HCT116 (cell line): ENCODE measurements around the gene PDK2. TPM values are rescaled to one million over a fixed set of nuclear protein-coding genes. Genes with fewer than 3 reads are reported as not detected.

Source experiments
- ATAC-seq: fragments of 200-7000 bp; cut with Tn5 transposase; 2 replicates; pipeline ENCODE4 v1.9.1; 2020; ENCODE audit warnings: mild to moderate bottlenecking, moderate library complexity
- BruUV-seq: library from RNA; stranded (reverse); fragments of 400-500 nt; replicated peaks from 2 replicates; lab custom pipeline; 2021; lab: Mats Ljungman, UMichigan
- CTCF ChIA-PET: fragments of 300-600 bp; sonication (Branson Sonifier 250); formaldehyde crosslinking; loops from one replicate; lab custom pipeline; 2021; ENCODE audit warnings: antibody characterized with exemption; lab: Charles Lee
- POLR2A ChIA-PET: fragments of 300-600, 350-600 bp; sonication (Branson Sonifier 250); formaldehyde crosslinking; loops from one replicate; lab custom pipeline; 2021; ENCODE audit warnings: antibody characterized with exemption; lab: Charles Lee
- RAD21 ChIA-PET, 2 experiments: fragments of 300-600 bp; sonication (Branson Sonifier 250); formaldehyde crosslinking; loops; one replicate each; lab custom pipeline; 2023; ENCODE audit warnings: low total read pairs in 2 of 2; ENCODE audit not compliant: uncharacterized antibody in 2 of 2, unreplicated experiment in 2 of 2, low non-redundant PET in 1 of 2; lab: Charles Lee
- DNase-seq: peaks from one replicate; pipeline ENCODE4 v3.0.0-alpha.2; 2010; ENCODE audit warnings: low read depth, low spot score
- H2AFZ ChIP-seq: fragments of 200-600 bp; shearing (Covaris generic), sonication (generic); 2 replicates; pipeline ENCODE4 v1.6.1; 2017; ENCODE audit warnings: low read depth, mixed run types, mixed read lengths, antibody characterized with exemption, low read length; ENCODE audit not compliant: poor library complexity, severe bottlenecking
- H3K27ac ChIP-seq: 2 replicates; pipeline ENCODE4 v1.5.1; 2012; ENCODE audit warnings: low read depth, low read length
- H3K27me3 ChIP-seq: fragments of 200-600 bp; sonication (generic); 2 replicates; pipeline ENCODE4 v1.6.1; 2016; ENCODE audit warnings: mixed run types, low read length, mixed read lengths; ENCODE audit not compliant: insufficient read depth
- H3K36me3 ChIP-seq, 2 experiments: fragments of 200-500 bp in 1 of 2; fragments of 200-600 bp in 1 of 2; sonication (Bioruptor generic) in 1 of 2; sonication (generic) in 1 of 2; 2 replicates each; pipeline versions ENCODE4 v1.5.1 to v1.6.1; 2014 to 2016; ENCODE audit warnings: low read length in 2 of 2, inconsistent platforms in 1 of 2, mixed read lengths in 1 of 2, mixed run types in 1 of 2; ENCODE audit not compliant: insufficient read depth in 2 of 2, control insufficient read depth in 1 of 2
- H3K4me1 ChIP-seq, 2 experiments: fragments of 200-600 bp in 1 of 2; sonication (generic) in 1 of 2; 2 replicates each; pipeline versions ENCODE4 v1.5.1 to v1.6.1; 2012 to 2017; ENCODE audit warnings: low read length in 2 of 2, inconsistent platforms in 1 of 2, mild to moderate bottlenecking in 1 of 2, mixed read lengths in 1 of 2, mixed run types in 1 of 2, moderate library complexity in 1 of 2; ENCODE audit not compliant: insufficient read depth in 2 of 2, control insufficient read depth in 1 of 2
- H3K4me2 ChIP-seq: fragments of 200-600 bp; sonication (generic); 2 replicates; pipeline ENCODE4 v1.6.1; 2017; ENCODE audit warnings: mixed run types, low read length, mixed read lengths
- H3K4me3 ChIP-seq, 2 experiments: fragments of 200-600 bp in 1 of 2; sonication (generic) in 1 of 2; replicated peaks in 1 of 2; 2 replicates each; pipeline ENCODE4 v1.5.1; 2011 to 2016; ENCODE audit warnings: low read length in 2 of 2, control low read depth in 1 of 2, low read depth in 1 of 2, mild to moderate bottlenecking in 1 of 2, mixed read lengths in 1 of 2, mixed run types in 1 of 2
- H3K79me2 ChIP-seq: fragments of 200-600 bp; sonication (generic); 2 replicates; pipeline ENCODE4 v1.6.1; 2017; ENCODE audit warnings: mild to moderate bottlenecking, mixed run types, low read length, moderate library complexity, mixed read lengths; ENCODE audit not compliant: insufficient read depth
- H3K9ac ChIP-seq: fragments of 200-600 bp; sonication (generic); 2 replicates; pipeline ENCODE4 v1.6.1; 2016; ENCODE audit warnings: low read length, mixed read lengths
- H3K9me2 ChIP-seq: fragments of 200-600 bp; sonication (generic), shearing (Covaris generic); 2 replicates; pipeline ENCODE4 v1.6.1; 2017; ENCODE audit warnings: mixed run types, mild to moderate bottlenecking, moderate library complexity; ENCODE audit not compliant: insufficient read depth
- H3K9me3 ChIP-seq, 2 experiments: fragments of 200-500 bp in 1 of 2; fragments of 200-600 bp in 1 of 2; sonication (Bioruptor generic) in 1 of 2; sonication (generic) in 1 of 2; 2 replicates each; pipeline ENCODE4 v1.6.1; 2014 to 2017; ENCODE audit warnings: low read length in 2 of 2, mixed read lengths in 2 of 2, inconsistent platforms in 1 of 2, low read depth in 1 of 2, mild to moderate bottlenecking in 1 of 2, mixed run types in 1 of 2, moderate library complexity in 1 of 2; ENCODE audit not compliant: control insufficient read depth in 1 of 2, insufficient read depth in 1 of 2
- H4K20me1 ChIP-seq: fragments of 200-600 bp; sonication (generic), shearing (Covaris generic); 2 replicates; pipeline ENCODE4 v1.6.1; 2017; ENCODE audit warnings: mixed run types, mild to moderate bottlenecking, moderate library complexity; ENCODE audit not compliant: insufficient read depth
- CEBPB ChIP-seq: IDR thresholded peaks from 2 replicates; pipeline ENCODE4 v1.6.1; 2012; ENCODE audit warnings: low read depth
- CTCF ChIP-seq, 3 experiments: fragments of 200-600 bp in 1 of 3; sonication (generic) in 1 of 3; IDR thresholded peaks in 2 of 3; conservative IDR thresholded peaks in 1 of 3; 2 replicates each; pipeline ENCODE4 v1.5.1; 2012 to 2017; ENCODE audit warnings: low read depth in 2 of 3, low read length in 2 of 3, antibody characterized with exemption in 1 of 3, borderline replicate concordance in 1 of 3, control low read depth in 1 of 3, mild to moderate bottlenecking in 1 of 3, mixed read lengths in 1 of 3, mixed run types in 1 of 3, moderate library complexity in 1 of 3; ENCODE audit not compliant: insufficient read depth in 1 of 3
- ELF1 ChIP-seq: IDR thresholded peaks from 2 replicates; pipeline ENCODE4 v1.6.1; 2012; ENCODE audit warnings: low read depth, borderline replicate concordance
- EZH2phosphoT487 ChIP-seq: fragments of 200-600 bp; IDR thresholded peaks from 2 replicates; pipeline ENCODE4 v1.6.1; 2018; ENCODE audit warnings: antibody characterized with exemption, borderline replicate concordance
- FOSL1 ChIP-seq: IDR thresholded peaks from 2 replicates; pipeline ENCODE4 v1.6.1; 2012; ENCODE audit warnings: low read depth
- JUND ChIP-seq: IDR thresholded peaks from 2 replicates; pipeline ENCODE4 v1.6.1; 2012
- MAX ChIP-seq: IDR thresholded peaks from 2 replicates; pipeline ENCODE4 v1.6.1; 2012
- RAD21 ChIP-seq: IDR thresholded peaks from 2 replicates; pipeline ENCODE4 v1.6.1; 2012; ENCODE audit warnings: low read depth, mild to moderate bottlenecking
- SP1 ChIP-seq: IDR thresholded peaks from 2 replicates; pipeline ENCODE4 v1.6.1; 2012; ENCODE audit warnings: low read depth
- YY1 ChIP-seq: IDR thresholded peaks from 2 replicates; pipeline ENCODE4 v1.6.1; 2011; ENCODE audit warnings: low read length, low read depth, moderate library complexity, mild to moderate bottlenecking; ENCODE audit not compliant: insufficient replicate concordance; ENCODE audit errors: extremely low read depth
- intact Hi-C: fragments of 100-400 bp; cut with micrococcal nuclease; formaldehyde crosslinking; loops from 2 replicates; pipeline ENCODE4 v1.10.0; 2022
- total RNA-seq: library from RNA; stranded (reverse); gene quantifications from one replicate; pipeline ENCODE4 v1.2.1, GENCODE V29; 2021; ENCODE audit not compliant: unreplicated experiment
- TF ChIP-seq, protein P1 (sequence below): IDR thresholded peaks from 2 replicates; pipeline ENCODE4 v1.6.1; 2012
- TF ChIP-seq, protein P2 (sequence below): IDR thresholded peaks from 2 replicates; pipeline ENCODE4 v1.6.1; 2012; ENCODE audit warnings: low read depth

Gene PDK2
- total RNA-seq, 1 experiment from 2014 or later = 39.1 TPM

DNA sequence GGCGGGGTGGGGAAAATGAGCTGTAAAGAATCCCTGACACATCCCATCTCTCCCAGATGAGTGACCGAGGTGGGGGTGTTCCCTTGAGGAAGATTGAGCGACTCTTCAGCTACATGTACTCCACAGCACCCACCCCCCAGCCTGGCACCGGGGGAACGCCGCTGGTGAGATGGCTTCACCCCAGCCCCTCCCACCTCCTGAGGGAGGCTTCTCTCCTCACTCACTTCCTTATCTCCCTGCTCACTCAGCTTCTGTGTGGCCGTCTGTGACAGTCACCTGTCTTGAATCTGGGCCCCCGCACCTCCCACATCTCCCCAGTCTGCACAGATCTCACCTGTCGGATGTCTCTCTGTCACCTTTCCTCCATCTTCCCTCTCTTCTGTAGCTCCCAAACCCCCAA lies 13.4 kb downstream of the PDK2 start:
- no peaks in the 10 kb centered on the region for H3K9me2 ChIP-seq
- H3K9ac ChIP-seq = no peak overlapping the region
- ATAC-seq (no peak), DNase-seq (no peak)
- no peaks in the 10 kb centered on the region for H3K9me3 ChIP-seq
- H3K4me2 ChIP-seq = no peak overlapping the region
- no peaks in the 10 kb centered on the region for H4K20me1 ChIP-seq
- no peaks in the 10 kb centered on the region for H3K79me2 ChIP-seq
- no peak for TF ChIP-seq CEBPB
- no peak for TF ChIP-seq FOSL1
- TF ChIP-seq ELF1 = no peak
- TF ChIP-seq, protein P1, sequence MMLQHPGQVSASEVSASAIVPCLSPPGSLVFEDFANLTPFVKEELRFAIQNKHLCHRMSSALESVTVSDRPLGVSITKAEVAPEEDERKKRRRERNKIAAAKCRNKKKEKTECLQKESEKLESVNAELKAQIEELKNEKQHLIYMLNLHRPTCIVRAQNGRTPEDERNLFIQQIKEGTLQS = no peak
- no peak for TF ChIP-seq CTCF (IDR thresholded peaks at IDR 0.05 in 2 of 3, conservative IDR thresholded peaks at IDR 0.05 in 1 of 3; ENCODE audit: borderline replicate concordance in 1 of 3, insufficient read depth in 1 of 3, low read depth in 2 of 3, low read length in 2 of 3)
- TF ChIP-seq RAD21 = no peak
- TF ChIP-seq SP1 = no peak
- TF ChIP-seq, protein P2, sequence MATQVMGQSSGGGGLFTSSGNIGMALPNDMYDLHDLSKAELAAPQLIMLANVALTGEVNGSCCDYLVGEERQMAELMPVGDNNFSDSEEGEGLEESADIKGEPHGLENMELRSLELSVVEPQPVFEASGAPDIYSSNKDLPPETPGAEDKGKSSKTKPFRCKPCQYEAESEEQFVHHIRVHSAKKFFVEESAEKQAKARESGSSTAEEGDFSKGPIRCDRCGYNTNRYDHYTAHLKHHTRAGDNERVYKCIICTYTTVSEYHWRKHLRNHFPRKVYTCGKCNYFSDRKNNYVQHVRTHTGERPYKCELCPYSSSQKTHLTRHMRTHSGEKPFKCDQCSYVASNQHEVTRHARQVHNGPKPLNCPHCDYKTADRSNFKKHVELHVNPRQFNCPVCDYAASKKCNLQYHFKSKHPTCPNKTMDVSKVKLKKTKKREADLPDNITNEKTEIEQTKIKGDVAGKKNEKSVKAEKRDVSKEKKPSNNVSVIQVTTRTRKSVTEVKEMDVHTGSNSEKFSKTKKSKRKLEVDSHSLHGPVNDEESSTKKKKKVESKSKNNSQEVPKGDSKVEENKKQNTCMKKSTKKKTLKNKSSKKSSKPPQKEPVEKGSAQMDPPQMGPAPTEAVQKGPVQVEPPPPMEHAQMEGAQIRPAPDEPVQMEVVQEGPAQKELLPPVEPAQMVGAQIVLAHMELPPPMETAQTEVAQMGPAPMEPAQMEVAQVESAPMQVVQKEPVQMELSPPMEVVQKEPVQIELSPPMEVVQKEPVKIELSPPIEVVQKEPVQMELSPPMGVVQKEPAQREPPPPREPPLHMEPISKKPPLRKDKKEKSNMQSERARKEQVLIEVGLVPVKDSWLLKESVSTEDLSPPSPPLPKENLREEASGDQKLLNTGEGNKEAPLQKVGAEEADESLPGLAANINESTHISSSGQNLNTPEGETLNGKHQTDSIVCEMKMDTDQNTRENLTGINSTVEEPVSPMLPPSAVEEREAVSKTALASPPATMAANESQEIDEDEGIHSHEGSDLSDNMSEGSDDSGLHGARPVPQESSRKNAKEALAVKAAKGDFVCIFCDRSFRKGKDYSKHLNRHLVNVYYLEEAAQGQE = no peak
- TF ChIP-seq MAX = no peak
- no peak for TF ChIP-seq YY1
- TF ChIP-seq EZH2phosphoT487 = no peak
- TF ChIP-seq JUND = no peak
- peaks cover 0 to 5% of the 10 kb centered on the region in 2 experiments; a peak in 1 of 4 replicates for H3K36me3 ChIP-seq
- no TSS peak for BruUV-seq
- intact Hi-C loops = no loop called here
- ChIA-PET RAD21 (no interaction called here), CTCF (interaction anchor here (1.9 to 3.2 kb wide), 3 partner anchors 8 to 14 kb away, joined by 7 to 15 read pairs (median 8); no protein-coding TSS in a partner anchor), POLR2A (no interaction called here)
- no peaks in the 10 kb centered on the region for H3K27me3 ChIP-seq
- no peak overlapping the region for H3K4me3 ChIP-seq
- H3K4me1 ChIP-seq = peaks cover 0 to 9% of the 10 kb centered on the region in 2 experiments; a peak in 1 of 4 replicates
- H2AFZ ChIP-seq = no peak overlapping the region
- H3K27ac ChIP-seq = no peak overlapping the region
